ENCODE results near the gene C4orf36.
A peak's percentile ranks its signal among the peaks of the same experiment; 100 is the strongest.

DNA sequence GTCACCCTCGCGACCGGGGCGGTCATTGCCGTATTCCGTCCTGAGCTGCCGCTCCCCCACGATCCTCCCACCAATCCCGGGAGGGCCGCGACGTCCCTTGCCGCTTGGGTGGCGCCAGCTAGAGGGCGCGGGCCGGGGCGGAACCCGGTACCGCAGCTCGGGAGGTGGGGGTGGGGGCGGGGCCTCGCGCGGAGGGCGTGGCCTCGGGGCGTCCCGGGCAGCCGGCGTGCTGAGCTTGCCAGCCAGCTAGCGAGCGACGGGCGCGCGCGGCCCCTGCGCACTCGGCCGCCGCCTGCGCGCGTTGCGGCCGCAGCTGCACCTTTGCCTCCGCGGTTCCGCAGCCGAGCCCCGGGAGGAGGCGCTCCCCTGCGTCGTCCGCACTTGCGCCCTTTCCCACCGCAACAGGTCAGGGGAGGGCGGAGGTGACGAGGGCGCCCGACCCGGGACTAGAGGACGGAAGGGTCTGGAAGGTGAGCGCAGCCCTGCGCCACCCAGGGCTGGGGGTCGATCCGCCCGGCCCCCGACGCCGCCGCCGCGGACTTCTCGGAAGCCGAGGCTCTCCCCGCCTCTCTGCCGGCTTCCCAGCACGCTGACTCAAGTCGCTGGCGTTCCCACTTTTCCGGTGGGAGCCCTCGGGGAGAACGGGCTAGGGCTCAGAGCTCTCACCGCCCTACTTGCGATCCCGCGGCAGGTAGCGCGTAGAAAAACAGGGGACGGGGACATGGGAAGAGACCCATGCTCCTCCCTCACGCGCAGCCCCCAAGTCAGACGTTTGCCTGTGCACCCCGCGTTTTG, 42.7 kb upstream of the C4orf36 start, which contains the start of gene AFF1:
- TF ChIP-seq, protein P1, sequence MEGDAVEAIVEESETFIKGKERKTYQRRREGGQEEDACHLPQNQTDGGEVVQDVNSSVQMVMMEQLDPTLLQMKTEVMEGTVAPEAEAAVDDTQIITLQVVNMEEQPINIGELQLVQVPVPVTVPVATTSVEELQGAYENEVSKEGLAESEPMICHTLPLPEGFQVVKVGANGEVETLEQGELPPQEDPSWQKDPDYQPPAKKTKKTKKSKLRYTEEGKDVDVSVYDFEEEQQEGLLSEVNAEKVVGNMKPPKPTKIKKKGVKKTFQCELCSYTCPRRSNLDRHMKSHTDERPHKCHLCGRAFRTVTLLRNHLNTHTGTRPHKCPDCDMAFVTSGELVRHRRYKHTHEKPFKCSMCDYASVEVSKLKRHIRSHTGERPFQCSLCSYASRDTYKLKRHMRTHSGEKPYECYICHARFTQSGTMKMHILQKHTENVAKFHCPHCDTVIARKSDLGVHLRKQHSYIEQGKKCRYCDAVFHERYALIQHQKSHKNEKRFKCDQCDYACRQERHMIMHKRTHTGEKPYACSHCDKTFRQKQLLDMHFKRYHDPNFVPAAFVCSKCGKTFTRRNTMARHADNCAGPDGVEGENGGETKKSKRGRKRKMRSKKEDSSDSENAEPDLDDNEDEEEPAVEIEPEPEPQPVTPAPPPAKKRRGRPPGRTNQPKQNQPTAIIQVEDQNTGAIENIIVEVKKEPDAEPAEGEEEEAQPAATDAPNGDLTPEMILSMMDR (conservative IDR thresholded peaks at IDR 0.05; ENCODE audit: low read depth, low read length), result peak; percentile 40
- TF ChIP-seq SMC3 (IDR thresholded peaks at IDR 0.05; ENCODE audit: low read depth, low read length), result no peak; the same call in 1 of the 2 replicates
- TF ChIP-seq MAFK (IDR thresholded peaks at IDR 0.05; ENCODE audit: low read depth, low read length), result no peak

Data from IMR-90 (cell line).